Inferior parietal cortex (tissue), 1 donor: Measurements from ENCODE around the gene OGFR.
"Not testable (repeated sequence)": the region's sequence is repeated elsewhere in the genome, so short reads cannot be mapped to it uniquely, and the experiment has no call there.

Experiments used
- DNase-seq: peaks from one replicate; pipeline ENCODE4 v3.0.0-alpha.2; 2016; ENCODE audit errors: extremely low spot score

Gene OGFR

DNA sequence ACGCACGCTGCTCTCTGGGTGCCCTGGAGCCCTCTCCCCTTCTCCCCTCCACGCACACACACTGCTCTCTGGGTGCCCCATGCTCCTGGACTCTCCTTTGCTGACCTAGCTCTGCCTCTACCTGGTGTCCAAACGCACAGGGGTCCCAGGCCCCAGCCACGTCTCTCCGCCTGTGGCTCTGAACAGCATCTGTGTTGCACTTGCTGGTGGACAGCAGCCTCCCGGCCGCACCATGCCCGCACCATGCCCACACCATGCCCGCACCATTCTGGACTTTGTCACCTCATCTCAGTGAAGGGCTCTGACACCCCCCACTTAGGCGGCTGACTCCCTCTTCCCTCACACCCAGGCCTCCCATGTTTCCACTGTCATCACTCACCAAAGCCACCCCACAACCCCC, 35.2 kb downstream of the OGFR start:
- no peak for DNase-seq

DNA sequence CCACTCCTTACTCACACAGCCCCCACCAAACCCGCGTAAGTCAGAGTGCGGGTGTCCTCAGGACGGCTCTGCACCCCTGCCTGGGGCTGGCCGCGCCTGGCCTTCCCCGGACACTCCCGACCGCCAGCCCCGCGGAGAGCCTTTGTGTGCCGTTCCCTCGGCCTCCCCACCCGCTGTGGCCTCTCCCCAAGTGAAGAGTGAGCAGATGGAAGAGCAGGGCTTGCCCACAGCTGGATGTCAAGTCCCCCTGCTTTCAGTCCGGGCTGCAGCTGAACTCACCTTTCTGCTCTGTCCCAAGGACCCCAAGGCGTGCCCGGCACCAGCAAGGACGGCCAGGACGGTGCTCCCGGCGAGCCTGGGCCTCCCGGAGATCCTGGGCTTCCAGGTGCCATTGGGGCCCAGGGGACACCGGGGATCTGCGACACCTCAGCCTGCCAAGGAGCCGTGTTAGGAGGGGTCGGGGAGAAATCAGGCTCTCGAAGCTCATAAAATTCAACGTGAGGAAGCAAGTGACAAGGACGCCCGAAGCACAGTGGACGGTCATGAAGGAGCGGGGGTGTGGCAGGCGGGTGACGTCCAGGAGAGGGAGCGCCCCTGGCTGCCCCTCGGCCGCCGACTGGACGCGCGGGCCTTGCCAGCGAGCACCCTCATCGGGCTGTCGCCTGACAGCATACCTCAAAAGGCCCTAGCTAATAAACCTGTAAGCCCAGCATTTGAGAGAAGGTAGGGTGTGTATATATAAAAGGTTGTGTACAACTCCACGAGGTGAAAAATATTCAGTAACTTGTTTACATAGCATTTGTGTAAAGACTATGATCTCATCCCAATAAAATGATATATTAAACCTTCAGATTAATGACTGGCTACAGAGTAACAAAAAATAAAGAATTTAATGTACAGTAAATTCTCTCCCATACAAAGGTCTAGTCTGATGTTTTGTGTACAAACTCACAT, 35.9 kb downstream of the OGFR start:
- no peak for DNase-seq

DNA sequence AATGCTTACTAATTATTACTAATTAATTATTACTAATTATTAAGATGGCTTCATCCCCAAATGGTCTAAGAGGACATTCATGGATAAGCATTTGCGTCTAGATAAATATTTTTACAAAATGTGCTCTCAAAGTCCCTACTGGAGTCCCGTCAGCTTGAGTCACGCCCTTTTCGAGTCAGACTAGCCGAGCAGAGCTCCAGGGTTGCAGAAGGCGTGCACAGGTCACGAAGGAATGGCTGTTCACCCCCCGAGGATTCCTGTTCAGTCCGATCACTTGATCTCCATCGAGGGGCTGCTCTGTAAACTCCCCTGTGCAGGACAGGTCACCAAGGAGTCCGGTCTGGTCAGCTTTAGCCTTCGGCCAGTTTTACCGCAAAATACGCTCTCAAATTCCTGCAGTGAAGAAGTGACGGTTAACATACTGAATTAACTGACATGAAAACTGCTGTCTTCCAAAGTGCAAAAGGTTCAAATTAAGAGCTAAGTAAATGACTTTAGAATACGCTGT, 37.1 kb downstream of the OGFR start:
- DNase-seq, result no peak

DNA sequence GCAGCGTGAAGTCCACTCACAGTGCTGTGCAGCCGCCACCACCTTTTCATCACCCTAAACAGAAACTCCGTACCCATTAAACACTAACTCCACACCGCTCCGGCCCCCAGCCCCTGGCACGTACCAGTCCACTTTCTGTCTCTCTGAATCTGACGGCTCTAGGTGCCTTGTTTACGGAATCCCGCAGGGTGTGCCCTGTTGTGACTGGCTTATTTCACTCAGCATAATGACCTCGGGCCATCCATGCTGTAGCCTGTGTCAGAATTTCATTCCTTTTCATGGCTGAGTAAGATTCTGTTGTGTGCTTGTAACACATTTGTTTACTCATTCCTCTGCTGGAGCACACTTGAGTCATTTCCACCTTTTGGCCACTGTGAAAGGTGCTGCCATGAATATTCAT, 39.0 kb downstream of the OGFR start:
- no peak for DNase-seq

DNA sequence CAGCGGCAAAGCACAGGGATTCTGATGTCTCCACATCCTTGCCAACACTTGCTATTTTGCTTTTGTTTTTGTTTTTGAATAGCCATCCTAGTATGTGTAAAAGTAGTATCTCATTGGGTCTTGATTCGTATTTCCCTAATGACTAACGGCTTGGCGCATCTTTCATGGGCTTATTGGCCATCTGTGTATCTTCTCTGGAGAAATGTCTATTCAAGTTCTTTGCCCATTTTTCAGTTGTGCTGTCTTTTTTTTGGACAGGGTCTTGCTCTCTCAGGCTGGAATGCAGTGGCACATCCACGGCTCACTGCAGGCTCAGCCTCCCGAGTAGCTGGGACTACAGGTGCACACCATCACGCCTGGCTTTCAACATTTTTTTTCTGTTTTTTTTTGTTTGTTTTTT, 39.5 kb downstream of the OGFR start:
- no peak for DNase-seq

DNA sequence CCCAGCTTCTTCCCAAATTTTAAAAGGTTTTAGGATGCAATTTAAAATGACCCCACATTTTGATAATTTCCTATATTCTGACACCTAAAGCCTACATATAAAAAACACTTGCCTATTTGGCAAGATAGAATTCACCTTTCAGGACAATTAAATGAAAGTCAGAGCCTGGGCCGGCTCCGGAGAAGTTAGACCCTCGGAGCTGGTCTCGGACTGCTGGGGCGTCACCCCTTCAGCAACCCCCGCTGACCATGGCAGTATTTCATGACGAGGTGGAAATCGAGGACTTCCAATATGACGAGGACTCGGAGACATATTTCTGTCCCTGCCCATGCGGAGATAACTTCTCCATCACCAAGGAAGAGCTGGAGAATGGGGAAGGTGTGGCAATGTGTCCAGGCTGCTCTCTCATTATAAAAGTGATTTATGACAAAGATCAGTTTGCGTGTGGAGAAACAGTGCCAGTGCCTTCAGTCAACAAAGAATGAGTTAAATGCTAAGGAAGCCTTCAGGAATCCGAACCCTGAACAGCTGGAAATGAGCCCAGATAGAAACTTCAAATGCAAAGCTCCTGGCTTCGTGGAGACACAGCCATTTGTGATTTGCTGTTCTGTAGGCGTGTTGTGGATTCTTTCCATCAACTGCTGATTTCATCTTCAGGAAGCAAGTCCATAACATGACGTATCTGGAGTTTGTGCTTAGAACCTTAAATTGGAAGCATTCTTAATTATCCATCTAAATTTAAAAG, 41.0 kb downstream of the OGFR start:
- DNase-seq, result peak; percentile 56

DNA sequence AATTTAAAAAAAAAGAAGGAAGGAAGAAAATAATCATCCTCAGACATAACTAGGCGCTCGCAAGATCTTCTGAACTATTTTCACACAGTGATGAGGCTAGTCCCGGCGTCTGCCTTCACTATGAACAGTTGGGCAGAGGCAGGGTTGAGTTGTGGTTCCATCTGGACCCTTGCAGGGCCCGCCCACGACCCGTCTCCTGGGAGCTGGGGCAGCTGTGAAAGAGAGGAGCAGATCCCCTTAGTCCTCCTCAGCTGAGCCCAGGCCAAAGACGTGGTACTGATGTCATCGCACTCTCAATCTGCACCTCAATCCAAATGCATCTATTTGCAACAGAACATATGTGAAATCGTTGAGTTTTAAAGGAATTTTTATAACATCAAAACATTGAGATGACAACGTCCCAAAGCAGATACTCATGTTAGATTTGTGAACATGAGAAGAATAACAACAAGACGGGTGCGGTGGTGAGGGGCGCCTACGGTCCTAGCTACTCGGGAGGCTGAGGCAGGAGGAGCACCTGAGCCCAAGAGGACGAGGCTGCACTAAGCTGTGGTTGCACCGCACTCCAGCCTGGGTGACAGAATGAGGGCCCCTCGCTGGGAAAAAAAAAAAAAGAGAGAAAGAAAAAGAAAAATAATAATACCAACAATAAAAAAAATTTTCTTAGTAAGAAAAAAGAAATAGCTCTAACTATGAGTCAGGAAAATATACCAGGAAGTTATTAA, 41.7 kb downstream of the OGFR start:
- DNase-seq, result peak; percentile 42

DNA sequence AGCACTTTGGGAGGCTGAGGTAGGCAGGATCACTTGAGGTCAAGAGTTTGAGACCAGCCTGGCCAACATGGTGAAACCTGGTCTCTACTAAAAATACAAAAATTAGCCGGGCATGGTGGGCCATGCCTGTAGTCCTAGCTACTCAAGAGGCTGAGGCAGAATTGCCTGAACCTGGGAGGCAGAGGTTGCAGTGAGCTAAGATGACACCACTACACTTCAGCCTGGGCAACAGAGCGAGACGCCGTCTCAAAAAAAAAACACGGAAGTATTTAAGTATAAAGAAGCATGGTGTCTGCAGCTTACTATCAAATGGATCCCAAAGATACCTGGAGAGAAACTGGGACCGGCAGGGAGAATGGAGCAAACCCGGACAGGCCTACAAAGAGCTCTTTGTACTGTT, 44.3 kb downstream of the OGFR start:
- not testable (repeated sequence) for DNase-seq

DNA sequence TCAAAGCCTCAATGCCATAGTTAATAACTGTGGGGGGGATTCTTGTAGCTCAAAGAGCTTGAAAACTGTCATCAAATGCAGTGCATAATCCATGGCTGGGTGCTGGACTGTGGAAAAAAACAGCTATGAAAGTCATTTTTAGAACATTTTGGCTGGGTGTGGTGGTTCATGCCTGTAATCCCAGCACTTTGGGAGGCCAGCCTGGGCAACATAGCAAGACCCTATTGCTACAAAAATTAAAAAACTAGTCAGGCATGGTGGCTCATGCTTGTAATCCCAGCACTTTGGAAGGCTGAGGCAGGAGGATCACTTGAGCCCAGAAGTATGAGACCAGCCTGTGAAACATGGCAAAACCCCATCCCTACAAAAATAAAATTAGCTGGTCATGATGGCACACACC, 44.8 kb downstream of the OGFR start:
- DNase-seq, result no peak

DNA sequence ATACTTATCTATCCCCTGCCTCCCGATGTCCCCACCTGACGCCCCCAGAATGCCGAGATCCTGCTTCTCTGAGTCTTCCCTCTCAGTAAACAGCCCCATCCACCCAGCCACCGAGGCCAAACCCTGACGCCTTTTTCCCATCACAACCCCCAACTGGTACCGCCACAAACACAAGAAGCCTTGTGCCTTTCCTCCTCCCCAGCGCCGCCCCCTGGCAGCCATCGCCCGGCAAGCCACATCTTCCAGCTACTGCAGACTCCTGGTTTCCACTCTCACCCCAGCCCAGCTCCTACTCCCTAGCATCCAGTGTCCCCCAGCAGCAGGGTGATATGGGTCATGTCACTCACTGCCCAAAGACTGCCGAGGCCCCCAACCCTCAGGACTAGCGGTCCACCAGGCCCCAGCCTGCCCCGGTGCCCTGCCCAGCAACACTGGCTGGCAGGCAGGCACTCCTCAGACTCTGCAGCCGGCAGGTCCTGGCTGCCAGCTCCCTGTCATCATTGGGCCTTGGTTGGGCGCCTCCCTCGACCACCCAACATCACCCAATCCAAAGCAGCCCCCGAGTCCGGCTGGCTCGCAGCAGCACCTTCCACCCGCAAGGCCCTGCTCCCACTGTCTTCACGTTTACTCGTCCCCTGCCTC, 45.8 kb downstream of the OGFR start:
- DNase-seq, result peak; percentile 61

DNA sequence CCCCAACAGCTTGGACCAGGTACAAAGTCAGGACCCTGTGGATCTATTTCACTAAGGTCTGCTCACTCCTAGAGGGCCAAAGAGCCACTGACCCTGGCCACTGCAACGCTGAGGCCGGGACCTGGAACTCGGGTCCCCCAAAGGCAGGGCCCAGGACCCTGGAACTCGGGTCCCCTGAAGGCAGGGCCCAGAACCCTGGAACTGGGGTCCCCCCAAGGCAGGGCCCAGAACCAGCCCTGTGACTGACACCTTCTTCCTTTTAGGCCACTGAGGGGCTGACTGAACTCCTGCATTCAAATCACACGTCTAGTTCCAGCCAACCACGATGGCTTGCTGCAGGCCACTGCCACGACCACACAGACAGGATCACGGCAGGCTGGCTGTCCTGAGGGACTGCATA, 47.6 kb downstream of the OGFR start:
- DNase-seq, result no peak

DNA sequence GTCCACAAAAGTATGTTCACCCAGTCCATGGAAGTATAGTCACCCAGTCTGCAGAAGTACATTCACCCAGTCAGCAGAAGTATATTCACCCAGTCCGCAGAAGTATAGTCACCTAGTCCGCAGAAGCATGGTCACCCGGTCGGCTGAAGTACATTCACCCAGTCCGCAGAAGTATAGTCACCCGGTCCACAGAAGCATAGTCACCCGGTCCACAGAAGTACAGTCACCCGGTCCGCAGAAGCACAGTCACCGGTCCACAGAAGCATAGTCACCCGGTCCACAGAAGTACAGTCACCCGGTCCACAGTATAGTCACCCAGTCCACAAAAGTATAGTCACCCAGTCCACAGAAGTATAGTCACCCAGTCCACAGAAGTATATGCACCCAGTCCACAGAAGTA, 48.2 kb downstream of the OGFR start:
- DNase-seq, result no peak

DNA sequence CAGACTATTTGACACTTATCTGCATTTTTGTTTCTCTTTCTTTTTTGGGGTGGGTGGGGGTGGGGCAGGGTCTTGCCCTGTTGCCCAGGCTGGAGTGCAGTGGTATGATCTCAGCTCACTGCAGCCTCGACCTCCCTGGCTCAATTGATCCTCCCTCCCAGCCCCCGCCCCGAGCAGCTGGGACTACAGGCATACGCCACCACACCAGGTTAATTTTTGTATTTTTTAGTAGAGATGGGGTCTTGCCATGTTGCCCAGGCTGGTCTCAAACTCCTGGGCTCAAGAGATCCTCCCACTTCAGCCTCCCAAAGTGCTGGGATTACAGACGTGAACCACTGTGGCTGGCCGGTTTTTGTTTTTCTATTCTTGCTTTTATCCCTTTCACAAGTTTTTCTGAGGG, 48.7 kb downstream of the OGFR start:
- DNase-seq, result not testable (repeated sequence)

DNA sequence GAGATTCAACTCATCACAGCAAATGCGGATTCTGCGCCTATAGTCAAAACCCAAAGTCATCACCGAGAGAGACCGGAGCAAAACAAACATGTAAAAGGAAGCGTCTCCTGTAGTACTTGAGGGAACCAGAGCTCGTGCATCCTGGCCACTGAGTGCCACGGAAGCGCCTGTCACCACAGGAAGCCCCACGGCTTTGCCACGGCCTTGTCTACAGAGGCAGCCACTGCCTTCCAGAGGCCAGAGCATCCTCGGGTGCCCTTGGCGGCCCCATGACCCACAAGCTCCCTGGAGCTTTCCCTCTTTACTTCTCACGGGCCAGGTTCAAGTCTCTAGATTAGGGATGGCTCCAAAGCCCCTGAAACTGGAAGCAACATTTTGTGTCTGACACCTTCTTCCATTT, 49.5 kb downstream of the OGFR start:
- no peak for DNase-seq

DNA sequence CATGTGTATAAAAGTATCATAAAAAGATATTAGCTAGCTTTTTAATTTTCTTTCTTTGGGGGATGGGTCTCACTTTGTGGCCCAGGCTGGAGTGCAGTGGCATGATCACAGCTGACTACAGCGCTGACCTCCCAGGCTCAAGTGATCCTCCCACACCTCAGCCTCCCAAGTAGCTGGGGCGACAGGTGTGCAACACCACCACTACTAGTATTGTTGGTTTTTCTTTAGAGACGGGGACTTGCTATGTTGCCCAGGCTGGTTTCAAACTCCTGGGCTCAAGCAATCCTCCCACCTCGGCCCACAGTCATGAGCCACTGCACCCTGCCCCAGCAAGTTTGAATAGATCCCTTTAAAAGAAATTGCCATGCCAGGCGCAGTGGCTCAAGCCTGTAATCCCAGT, 50.5 kb downstream of the OGFR start:
- DNase-seq, result no peak

DNA sequence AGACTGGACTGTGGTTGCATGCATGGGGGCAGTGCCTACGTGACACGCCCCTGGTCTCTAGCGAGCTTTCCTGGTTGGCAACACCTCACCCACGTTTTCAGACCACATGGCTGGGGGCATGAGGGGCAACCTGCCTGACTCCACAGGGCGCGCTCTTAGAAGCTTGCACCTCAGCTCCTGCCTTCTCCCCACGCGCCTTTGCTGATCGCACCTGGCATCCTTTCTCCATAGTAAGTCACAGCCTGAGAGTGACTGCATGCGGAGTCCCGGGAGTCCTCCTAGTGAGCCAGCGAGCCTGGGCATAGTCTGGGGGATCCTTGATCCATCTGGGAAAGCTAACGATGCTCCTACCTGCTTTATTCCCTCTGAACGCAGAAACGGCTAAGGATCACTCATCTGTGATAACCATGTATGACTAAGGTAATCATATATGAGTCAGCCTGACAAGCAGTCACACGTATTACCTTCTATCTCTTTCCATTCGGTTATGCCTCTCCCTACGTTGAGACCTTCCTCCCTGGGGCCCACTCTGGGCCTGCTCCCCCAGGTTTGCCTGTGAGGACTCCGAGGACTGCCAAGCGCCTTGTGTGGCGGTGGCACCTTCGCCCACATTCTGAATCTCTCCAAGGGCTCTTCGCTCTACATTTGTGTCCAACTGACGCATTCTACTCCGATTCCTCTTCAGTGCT, 52.4 kb downstream of the OGFR start:
- DNase-seq, result no peak

DNA sequence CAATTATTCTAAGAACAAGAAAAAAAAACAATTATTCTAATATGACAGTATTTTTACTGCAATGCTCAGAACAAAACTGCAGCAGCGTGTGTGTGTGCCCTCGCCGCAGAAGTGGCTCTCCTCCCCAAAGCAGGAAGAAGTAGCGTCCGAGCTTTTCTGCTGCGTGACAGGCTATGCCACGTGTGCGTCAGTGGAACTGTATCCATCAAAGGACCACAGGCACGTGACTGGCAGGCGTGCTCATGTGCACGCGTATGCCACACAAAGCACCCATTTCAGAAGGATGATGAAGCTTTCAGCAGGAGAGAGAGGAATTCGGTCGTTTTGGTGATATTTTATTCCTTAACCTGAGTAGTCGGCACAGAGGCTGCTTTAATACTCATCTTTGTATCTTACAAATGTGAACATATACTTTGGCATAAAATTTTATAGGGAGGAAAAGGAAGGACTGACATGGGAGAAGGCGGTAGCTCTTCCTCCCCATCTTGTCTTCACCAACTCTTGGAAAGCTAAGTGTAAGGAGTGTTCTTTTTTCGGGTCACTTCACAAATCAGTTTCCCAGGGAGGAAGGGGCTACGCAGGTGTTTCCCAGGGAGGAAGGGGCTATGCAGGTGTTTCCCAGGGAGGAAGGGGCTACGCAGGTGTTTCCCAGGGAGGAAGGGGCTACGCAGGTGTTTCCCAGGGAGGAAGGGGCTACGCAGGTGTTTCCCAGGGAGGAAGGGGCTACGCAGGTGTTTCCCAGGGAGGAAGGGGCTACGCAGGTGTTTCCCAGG, 53.6 kb downstream of the OGFR start:
- DNase-seq, result peak; percentile 64

DNA sequence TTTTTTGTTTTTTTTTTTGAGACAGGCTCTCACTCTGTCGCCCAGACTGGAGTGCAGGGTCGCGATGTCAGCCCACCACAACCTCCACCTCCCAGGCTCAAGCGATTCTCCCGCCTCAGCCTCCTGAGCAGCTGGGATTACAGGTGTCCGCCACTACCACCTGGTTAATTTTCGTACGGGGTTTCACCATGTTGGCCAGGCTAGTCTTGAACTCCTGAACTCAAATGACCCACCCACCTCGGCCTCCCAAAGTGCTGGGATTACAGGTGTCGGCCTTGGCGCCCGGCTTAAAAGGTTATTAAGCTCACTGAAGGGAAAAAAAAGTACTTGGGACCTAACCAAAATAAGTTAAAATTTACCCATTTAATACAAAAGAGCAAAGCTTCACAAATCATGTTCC, 55.1 kb downstream of the OGFR start:
- no peak for DNase-seq

DNA sequence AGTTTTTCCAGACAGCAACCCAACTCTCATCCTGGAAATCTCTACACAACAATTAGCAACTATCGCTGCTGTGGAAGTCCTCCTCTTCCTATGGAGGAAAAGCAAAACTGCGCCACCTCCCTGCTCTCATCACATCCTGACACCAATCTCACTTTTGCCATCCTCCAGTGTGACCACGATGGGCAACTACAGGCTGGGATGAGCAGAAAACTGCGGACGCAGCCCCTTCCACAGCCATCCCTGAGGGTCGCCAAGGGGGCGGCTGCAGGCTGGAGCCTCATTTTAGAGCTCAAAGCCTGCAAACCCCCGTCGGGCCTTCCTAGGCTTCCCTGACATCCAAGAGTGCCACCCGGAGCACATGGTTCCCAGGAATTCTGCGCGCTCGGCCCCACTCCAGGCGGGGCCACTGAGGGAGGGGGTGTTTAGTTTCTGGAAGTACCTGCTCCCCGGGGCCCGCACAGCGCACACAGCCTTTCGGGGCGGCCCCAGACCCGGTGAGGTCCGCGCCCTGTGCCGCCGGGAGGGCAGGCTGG, 55.8 kb downstream of the OGFR start:
- peak; percentile 61 for DNase-seq
